ENCODE data around the gene GMIP.

The GMIP gene

DNA sequence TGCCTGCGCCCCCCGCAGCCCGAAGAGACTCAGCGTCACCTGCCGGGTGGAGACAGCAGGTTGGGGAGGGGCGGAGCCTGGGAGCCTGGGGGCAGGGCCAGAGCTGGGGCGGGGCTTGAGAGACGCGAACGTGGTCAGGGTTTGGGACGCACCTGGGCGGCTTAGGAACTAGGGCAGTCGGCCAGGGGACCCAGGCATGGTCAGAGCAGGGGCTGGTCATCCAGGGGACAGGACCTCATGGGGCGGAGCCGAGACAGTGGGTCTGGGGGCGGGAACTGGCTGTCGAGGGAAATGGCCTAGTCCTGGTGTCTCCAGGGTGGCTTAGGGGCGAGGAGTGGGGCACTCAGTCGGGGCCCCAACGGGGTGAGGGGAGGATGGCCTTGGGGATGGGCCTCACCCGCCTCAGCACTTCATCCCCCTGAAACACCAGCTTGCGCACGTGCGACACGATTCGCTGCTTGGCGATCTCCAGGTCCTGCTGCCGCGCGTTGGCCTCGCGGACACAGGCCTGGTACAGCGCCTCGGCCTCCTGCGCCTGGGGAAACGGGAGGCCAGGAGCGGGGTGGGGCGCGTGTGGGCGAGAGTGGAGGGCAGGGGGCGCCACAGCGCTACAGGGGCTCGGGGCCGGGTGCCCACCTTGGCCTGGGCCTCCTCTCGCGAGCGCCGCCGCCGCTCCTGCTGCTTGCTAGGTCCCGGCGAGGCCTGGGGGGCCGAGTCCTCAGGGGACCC is 5.8 kb downstream of the GMIP start:
- Histone ChIP-seq H4K20me1 (ENCODE audit: insufficient read depth, low read length) (no peaks in the 10 kb centered on the region), H3K4me3 (ENCODE audit: low read depth in 1 of 2, low read length in 2 of 2) (no peak overlapping the region), H3K4me2 (ENCODE audit: insufficient read depth, low read length) (no peak overlapping the region), H3K79me2 (ENCODE audit: insufficient read depth, low read length) (peaks cover 8% of the 10 kb centered on the region), H3K36me3 (ENCODE audit: insufficient read depth, low read length) (peaks cover 62% of the 10 kb centered on the region), H3K4me1 (ENCODE audit: insufficient read depth, low read length) (peaks cover 11% of the 10 kb centered on the region), H3K27ac (ENCODE audit: low read length) (no peak overlapping the region), H3K27me3 (ENCODE audit: insufficient read depth, low read length, poor library complexity) (no peaks in the 10 kb centered on the region), H2AFZ (ENCODE audit: low read depth, low read length) (no peak overlapping the region), H3K9ac (ENCODE audit: low read depth, low read length) (no peak overlapping the region), H3K9me3 (ENCODE audit: insufficient read depth, low read length, severe bottlenecking) (no peaks in the 10 kb centered on the region)
- ATAC-seq (ENCODE audit: insufficient read depth, low read depth) (no peak), DNase-seq (no peak)
- TF ChIP-seq, protein P1, sequence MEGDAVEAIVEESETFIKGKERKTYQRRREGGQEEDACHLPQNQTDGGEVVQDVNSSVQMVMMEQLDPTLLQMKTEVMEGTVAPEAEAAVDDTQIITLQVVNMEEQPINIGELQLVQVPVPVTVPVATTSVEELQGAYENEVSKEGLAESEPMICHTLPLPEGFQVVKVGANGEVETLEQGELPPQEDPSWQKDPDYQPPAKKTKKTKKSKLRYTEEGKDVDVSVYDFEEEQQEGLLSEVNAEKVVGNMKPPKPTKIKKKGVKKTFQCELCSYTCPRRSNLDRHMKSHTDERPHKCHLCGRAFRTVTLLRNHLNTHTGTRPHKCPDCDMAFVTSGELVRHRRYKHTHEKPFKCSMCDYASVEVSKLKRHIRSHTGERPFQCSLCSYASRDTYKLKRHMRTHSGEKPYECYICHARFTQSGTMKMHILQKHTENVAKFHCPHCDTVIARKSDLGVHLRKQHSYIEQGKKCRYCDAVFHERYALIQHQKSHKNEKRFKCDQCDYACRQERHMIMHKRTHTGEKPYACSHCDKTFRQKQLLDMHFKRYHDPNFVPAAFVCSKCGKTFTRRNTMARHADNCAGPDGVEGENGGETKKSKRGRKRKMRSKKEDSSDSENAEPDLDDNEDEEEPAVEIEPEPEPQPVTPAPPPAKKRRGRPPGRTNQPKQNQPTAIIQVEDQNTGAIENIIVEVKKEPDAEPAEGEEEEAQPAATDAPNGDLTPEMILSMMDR (IDR thresholded peaks at IDR 0.05; ENCODE audit: borderline replicate concordance, extremely low read depth, low read length, poor library complexity, severe bottlenecking) = peak; percentile 22
- no peak for TF ChIP-seq EZH2 (IDR thresholded peaks at IDR 0.05; ENCODE audit: borderline replicate concordance, low read depth, low read length, severe bottlenecking)

DNA sequence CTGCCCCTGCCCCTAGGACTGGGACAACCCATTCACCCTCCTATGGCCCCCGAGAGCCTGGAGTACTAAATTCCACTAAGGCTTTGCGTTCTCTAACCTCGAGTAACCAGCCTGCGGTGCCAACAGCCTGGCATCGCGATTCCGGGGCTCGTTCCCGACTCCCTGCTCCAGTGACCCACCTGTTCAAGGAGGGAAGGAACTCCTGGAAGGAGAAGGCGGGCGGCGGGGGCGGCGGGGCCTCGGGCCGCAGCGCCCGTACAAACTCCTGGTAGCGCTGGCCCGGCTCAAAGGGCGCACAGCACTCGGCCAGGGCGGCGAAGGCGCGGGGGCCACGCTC is 6.3 kb downstream of the GMIP start:
- H4K20me1 ChIP-seq (ENCODE audit: insufficient read depth, low read length) = no peaks in the 10 kb centered on the region
- no peak overlapping the region for H3K27ac ChIP-seq (ENCODE audit: low read length)
- no peak for ATAC-seq (ENCODE audit: insufficient read depth, low read depth)
- H3K9me3 ChIP-seq (ENCODE audit: insufficient read depth, low read length, severe bottlenecking) = no peaks in the 10 kb centered on the region
- H3K9ac ChIP-seq (ENCODE audit: low read depth, low read length) = no peak overlapping the region
- H3K4me2 ChIP-seq (ENCODE audit: insufficient read depth, low read length) = no peak overlapping the region
- H3K27me3 ChIP-seq (ENCODE audit: insufficient read depth, low read length, poor library complexity) = no peaks in the 10 kb centered on the region
- H3K4me1 ChIP-seq (ENCODE audit: insufficient read depth, low read length) = peaks cover 6% of the 10 kb centered on the region
- H2AFZ ChIP-seq (ENCODE audit: low read depth, low read length) = no peak overlapping the region
- H3K79me2 ChIP-seq (ENCODE audit: insufficient read depth, low read length) = peaks cover 3% of the 10 kb centered on the region
- no peak overlapping the region for H3K4me3 ChIP-seq (ENCODE audit: low read depth in 1 of 2, low read length in 2 of 2)
- DNase-seq = no peak
- TF ChIP-seq EZH2 (IDR thresholded peaks at IDR 0.05; ENCODE audit: borderline replicate concordance, low read depth, low read length, severe bottlenecking) = no peak
- TF ChIP-seq, protein P1 (IDR thresholded peaks at IDR 0.05; ENCODE audit: borderline replicate concordance, extremely low read depth, low read length, poor library complexity, severe bottlenecking) = no peak
- peaks cover 66% of the 10 kb centered on the region for H3K36me3 ChIP-seq (ENCODE audit: insufficient read depth, low read length)

DNA sequence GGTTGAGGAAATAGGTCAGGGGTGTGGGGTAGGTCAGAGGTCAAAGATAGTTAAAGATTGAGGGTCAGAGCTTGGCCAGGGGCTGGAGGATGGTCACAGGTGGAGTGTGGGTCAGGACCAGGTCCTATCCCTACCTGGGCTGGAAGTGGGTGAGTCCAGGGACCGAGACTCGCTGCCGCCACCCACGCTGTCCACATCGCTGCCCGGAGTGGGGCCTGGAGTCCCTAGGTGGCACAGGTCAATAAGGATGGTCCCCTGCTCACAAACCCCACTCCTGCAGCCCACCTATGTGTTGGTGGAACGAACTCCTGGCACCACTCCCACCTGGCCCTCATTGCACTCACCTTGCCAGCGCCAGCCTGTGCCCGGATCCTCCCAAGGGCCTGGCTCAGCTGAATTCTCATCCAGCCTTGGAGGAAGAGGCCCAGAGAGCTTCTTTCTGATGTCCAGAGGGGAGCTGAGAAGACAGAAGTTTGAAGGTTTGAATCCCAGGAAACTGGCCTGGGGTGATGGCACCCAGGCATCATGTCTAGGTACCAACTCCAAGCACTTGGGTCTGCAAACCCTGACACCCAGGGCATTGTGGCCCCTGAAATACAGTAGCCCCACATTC is 6.8 kb downstream of the GMIP start:
- ATAC-seq (ENCODE audit: insufficient read depth, low read depth) = no peak
- H3K79me2 ChIP-seq (ENCODE audit: insufficient read depth, low read length) = 0 out of 2 replicates have a peak, but pooled peaks cover 2% of the 10 kb centered on the region
- DNase-seq = no peak
- no peaks in the 10 kb centered on the region for H3K9me3 ChIP-seq (ENCODE audit: insufficient read depth, low read length, severe bottlenecking)
- no peak overlapping the region for H3K4me2 ChIP-seq (ENCODE audit: insufficient read depth, low read length)
- no peak overlapping the region for H2AFZ ChIP-seq (ENCODE audit: low read depth, low read length)
- H3K27me3 ChIP-seq (ENCODE audit: insufficient read depth, low read length, poor library complexity) = no peaks in the 10 kb centered on the region
- H4K20me1 ChIP-seq (ENCODE audit: insufficient read depth, low read length) = no peaks in the 10 kb centered on the region
- no peak overlapping the region for H3K27ac ChIP-seq (ENCODE audit: low read length)
- H3K36me3 ChIP-seq (ENCODE audit: insufficient read depth, low read length) = peaks cover 64% of the 10 kb centered on the region
- 0 out of 2 replicates have a peak, but pooled peaks cover 3% of the 10 kb centered on the region for H3K4me1 ChIP-seq (ENCODE audit: insufficient read depth, low read length)
- H3K4me3 ChIP-seq (ENCODE audit: low read depth in 1 of 2, low read length in 2 of 2) = no peak overlapping the region
- TF ChIP-seq, protein P1 (IDR thresholded peaks at IDR 0.05; ENCODE audit: borderline replicate concordance, extremely low read depth, low read length, poor library complexity, severe bottlenecking) = no peak
- no peak for TF ChIP-seq EZH2 (IDR thresholded peaks at IDR 0.05; ENCODE audit: borderline replicate concordance, low read depth, low read length, severe bottlenecking)
- H3K9ac ChIP-seq (ENCODE audit: low read depth, low read length) = no peak overlapping the region
